GM15510 (cell line): ENCODE results near the gene CDH6.

Experiments used
- POLR2A ChIP-seq: IDR thresholded peaks from 3 replicates; pipeline ENCODE4 v1.6.1; 2011; ENCODE audit warnings: borderline replicate concordance; ENCODE audit not compliant: insufficient read length; ENCODE audit errors: extremely low read depth

Gene CDH6

GRCh38 chr5:31303688-31304087, 110.2 kb downstream of the CDH6 start:
- TF ChIP-seq POLR2A = no peak

DNA sequence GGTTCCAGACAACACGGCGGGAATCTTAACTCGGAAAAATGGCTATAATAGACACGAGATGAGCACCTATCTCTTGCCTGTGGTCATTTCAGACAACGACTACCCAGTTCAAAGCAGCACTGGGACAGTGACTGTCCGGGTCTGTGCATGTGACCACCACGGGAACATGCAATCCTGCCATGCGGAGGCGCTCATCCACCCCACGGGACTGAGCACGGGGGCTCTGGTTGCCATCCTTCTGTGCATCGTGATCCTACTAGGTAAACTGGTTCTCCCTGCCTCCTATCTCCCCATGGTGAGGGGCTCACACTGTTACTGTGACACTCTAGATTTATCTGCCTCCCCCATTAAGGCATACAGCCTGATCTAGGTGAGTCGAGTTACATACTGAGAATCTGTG, 124.2 kb downstream of the CDH6 start:
- TF ChIP-seq POLR2A = no peak

GRCh38 chr5:31319335-31319734, 125.8 kb downstream of the CDH6 start:
- TF ChIP-seq POLR2A = no peak

- no peak for TF ChIP-seq POLR2A
Measured at GRCh38 chr5:31322946-31323345, 129.5 kb downstream of the CDH6 start.

- TF ChIP-seq POLR2A = no peak
Measured at GRCh38 chr5:31324842-31325241, 131.4 kb downstream of the CDH6 start.

DNA sequence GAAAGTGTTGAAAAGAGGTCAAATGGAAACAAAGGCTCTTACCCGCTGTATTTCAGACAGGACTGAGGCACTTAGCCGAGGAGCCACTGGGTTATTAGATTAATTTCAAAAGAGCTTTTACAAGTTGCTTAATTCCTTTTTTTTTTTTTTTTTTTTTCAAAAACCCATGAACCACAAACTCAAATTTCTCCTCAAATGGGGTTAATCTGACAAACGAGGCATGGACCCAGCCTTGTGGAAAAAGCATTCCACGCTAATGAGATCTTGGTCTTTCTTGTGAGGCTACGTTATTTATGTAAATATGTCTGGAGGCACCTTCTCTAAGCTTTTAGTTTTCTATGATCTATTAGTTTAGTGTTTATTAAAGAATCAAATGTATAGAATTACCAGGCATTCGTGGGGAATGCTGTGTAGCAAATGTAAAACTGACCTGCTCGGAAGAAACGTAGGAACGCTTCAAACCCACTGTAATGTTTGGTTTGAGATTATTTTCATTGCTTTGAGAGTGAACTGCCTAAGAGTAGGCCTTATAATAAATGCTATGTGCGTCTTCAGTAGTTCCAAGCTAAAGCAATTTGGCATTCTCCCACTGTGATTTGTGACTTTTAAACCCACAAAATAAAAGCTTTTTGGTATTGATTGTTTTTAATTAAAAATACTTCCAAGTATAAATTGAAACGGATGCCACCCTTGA, 134.7 kb downstream of the CDH6 start:
- no peak for TF ChIP-seq POLR2A

- TF ChIP-seq POLR2A = no peak
Measured at GRCh38 chr5:31329715-31330114, 136.2 kb downstream of the CDH6 start.

GRCh38 chr5:31332160-31332559, 138.7 kb downstream of the CDH6 start:
- no peak for TF ChIP-seq POLR2A

DNA sequence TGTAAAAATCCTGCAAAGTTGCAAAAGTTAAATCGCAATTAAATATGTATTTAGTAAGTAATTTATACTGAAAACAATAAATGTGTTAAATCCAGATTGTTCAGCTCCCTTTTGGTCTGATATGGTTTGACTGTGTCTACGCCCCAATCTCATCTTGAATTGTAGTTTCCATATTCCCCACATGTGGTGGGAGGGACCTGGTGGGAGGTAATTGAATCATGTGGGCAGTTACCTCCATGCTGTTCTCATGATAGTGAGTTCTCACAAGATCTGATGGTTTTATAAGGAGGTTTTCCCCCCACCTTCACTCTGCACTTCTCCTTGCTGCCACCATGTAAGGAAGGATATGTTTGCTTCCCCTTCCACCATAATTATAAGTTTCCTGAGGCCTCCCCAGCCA, 140.0 kb downstream of the CDH6 start:
- no peak for TF ChIP-seq POLR2A

- no peak for TF ChIP-seq POLR2A
Measured at GRCh38 chr5:31334061-31334860, 140.8 kb downstream of the CDH6 start.

DNA sequence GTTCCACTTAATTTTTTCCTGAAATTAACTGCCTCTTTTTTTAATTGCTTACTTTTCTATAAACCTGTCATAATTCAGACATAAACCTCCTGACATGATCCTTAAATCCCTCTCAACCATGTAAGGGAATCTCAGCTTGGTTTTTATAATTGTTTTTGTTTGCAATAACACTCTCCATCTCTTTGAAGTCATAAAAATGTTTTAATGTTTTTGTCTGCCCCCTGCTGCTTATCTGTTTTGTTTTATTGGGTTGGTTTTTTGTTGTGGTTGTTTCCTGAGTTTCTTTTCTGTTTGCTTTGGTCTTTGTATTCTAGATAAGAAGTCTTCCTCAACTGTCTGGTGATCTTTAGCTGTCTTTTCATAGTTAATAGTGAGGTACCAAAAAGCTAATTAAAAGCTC, 142.0 kb downstream of the CDH6 start:
- no peak for TF ChIP-seq POLR2A

DNA sequence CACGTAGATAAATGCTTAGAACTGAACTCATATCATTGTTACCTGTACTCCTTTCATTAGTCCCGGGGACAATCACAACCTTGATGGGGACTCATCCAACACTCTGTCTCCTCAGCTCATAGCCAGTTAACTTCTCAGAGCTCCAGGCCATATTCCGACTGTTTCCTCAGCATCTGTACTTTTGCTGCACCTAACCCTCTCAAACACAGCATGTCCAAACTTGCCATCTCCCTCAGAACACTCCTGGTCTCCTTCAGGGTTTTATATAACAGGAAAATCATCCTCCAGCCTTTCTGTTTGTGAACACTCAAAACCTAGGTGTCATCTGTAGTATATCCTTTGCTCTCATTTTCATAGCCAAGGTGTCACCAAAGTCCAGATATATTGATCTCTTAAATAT, 150.5 kb downstream of the CDH6 start:
- TF ChIP-seq POLR2A = no peak

- no peak for TF ChIP-seq POLR2A
Measured at GRCh38 chr5:31346896-31347551, 153.5 kb downstream of the CDH6 start.

- no peak for TF ChIP-seq POLR2A
Measured at GRCh38 chr5:31347552-31347905, 154.0 kb downstream of the CDH6 start.

GRCh38 chr5:31350395-31350794, 156.9 kb downstream of the CDH6 start:
- TF ChIP-seq POLR2A = no peak

DNA sequence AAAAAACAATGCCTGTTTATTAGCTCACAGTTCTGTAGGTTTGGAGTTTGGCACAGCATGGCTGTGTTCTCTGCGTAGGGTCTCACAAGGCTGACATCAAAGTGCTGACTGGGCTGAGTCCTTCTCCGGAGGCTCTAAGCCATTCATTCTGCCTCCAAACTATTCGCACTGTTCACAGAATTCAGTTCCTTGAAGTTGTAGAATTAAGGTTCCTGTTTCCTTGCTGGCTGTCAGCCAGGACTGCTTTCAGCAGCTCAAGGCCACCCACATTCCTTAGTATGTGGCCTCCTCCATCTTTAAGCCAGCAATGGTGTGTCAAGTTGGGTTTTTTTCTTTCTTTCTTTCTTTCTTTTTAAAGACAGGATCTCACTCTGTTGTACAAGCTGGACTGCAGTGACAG, 161.9 kb downstream of the CDH6 start:
- no peak for TF ChIP-seq POLR2A
